ENCODE results near the gene ADCY3. TPM values are rescaled to one million over a fixed set of nuclear protein-coding genes. Genes with fewer than 3 reads are reported as not detected.

The ADCY3 gene
- polyA plus RNA-seq, 1 of the 3 experiments (the other 2 are of a cell fraction), result 53.9 TPM

DNA sequence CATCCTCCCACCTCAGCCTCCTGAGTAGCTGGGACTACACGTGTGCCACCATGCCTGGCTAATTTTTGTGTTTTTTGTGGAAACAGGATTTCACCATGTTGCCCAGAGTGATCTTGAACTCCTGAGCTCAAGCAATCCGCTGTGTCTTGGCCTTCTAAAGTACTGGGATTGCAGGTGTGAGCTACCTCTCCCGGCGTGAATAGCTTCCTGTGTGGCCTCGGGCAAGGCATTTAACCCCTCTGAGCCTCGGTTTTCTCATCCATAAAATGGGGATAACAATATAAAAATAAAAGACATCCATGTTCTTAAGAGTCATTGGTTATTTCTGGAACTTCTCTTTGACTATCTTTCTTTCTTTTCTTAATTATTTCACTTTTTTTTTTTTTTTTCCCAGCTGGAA, 19.3 kb upstream of the ADCY3 start:
- peaks cover 0 to 4% of the 10 kb centered on the region in 2 experiments for H3K36me3 ChIP-seq (replicated peaks in 1 of 2; ENCODE audit: control insufficient read depth in 1 of 2, insufficient read depth in 2 of 2, low read length in 1 of 2)
- H4K20me1 ChIP-seq (ENCODE audit: insufficient read depth), result no peaks in the 10 kb centered on the region
- POLR2A ChIA-PET, result interaction anchor here (0.5 to 0.9 kb wide), 2 partner anchors 9 to 583 kb away, joined by 3 to 4 read pairs; no protein-coding TSS in a partner anchor
- no peak for DNase-seq
- H3K27me3 ChIP-seq (ENCODE audit: insufficient read depth), result no peaks in the 10 kb centered on the region
- no peaks in the 10 kb centered on the region for H3K9me2 ChIP-seq
- no peaks in the 10 kb centered on the region for H3K9me3 ChIP-seq
- no peak overlapping the region for H3K4me2 ChIP-seq
- H3F3A ChIP-seq (replicated peaks; ENCODE audit: insufficient read depth), result no peaks in the 10 kb centered on the region
- no peak overlapping the region for H3K9ac ChIP-seq
- CTCF ChIA-PET, result interaction anchor here (1.2 to 1.3 kb wide), 2 partner anchors 18 to 530 kb away, joined by 3 to 4 read pairs; no protein-coding TSS in a partner anchor
- no peaks in the 10 kb centered on the region for H3K79me2 ChIP-seq (ENCODE audit: insufficient read depth)
- H3K4me1 ChIP-seq (ENCODE audit: control insufficient read depth in 1 of 2, insufficient read depth in 2 of 2, low read depth in 1 of 2, low read length in 1 of 2), result no peaks in the 10 kb centered on the region
- no peak overlapping the region for H3K4me3 ChIP-seq (ENCODE audit: low read depth in 2 of 2, low read length in 1 of 2)
- TF ChIP-seq SIN3A (IDR thresholded peaks at IDR 0.05; ENCODE audit: borderline replicate concordance, low read depth, low read length) (no peak), RAD21 (IDR thresholded peaks at IDR 0.05; ENCODE audit: low read length) (no peak), SMC3 (IDR thresholded peaks at IDR 0.05; ENCODE audit: low read depth, low read length) (no peak), POLR2AphosphoS5 (IDR thresholded peaks at IDR 0.05; ENCODE audit: low read depth, low read length) (no peak), ELF1 (IDR thresholded peaks at IDR 0.05) (no peak), MXI1 (IDR thresholded peaks at IDR 0.05; ENCODE audit: low read depth, low read length) (no peak), GATA2 (CRISPR knock-in tag; IDR thresholded peaks at IDR 0.05) (no peak), NFIC (IDR thresholded peaks at IDR 0.05; ENCODE audit: borderline replicate concordance) (no peak), TEAD4 (IDR thresholded peaks at IDR 0.05; ENCODE audit: borderline replicate concordance, insufficient read depth) (no peak), TAF1 (IDR thresholded peaks at IDR 0.05; ENCODE audit: borderline replicate concordance, low read depth, low read length) (no peak), EP300 (IDR thresholded peaks at IDR 0.05; ENCODE audit: borderline replicate concordance in 1 of 2, low read depth in 1 of 2, low read length in 1 of 2) (no peak), EZH2phosphoT487 (IDR thresholded peaks at IDR 0.05; ENCODE audit: borderline replicate concordance, low read depth) (no peak), YY1 (IDR thresholded peaks at IDR 0.05; ENCODE audit: low read depth) (no peak)
- TF ChIP-seq, protein P1, sequence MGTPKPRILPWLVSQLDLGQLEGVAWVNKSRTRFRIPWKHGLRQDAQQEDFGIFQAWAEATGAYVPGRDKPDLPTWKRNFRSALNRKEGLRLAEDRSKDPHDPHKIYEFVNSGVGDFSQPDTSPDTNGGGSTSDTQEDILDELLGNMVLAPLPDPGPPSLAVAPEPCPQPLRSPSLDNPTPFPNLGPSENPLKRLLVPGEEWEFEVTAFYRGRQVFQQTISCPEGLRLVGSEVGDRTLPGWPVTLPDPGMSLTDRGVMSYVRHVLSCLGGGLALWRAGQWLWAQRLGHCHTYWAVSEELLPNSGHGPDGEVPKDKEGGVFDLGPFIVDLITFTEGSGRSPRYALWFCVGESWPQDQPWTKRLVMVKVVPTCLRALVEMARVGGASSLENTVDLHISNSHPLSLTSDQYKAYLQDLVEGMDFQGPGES (IDR thresholded peaks at IDR 0.05; ENCODE audit: low read depth, low read length), result no peak
- TF ChIP-seq, protein P2, sequence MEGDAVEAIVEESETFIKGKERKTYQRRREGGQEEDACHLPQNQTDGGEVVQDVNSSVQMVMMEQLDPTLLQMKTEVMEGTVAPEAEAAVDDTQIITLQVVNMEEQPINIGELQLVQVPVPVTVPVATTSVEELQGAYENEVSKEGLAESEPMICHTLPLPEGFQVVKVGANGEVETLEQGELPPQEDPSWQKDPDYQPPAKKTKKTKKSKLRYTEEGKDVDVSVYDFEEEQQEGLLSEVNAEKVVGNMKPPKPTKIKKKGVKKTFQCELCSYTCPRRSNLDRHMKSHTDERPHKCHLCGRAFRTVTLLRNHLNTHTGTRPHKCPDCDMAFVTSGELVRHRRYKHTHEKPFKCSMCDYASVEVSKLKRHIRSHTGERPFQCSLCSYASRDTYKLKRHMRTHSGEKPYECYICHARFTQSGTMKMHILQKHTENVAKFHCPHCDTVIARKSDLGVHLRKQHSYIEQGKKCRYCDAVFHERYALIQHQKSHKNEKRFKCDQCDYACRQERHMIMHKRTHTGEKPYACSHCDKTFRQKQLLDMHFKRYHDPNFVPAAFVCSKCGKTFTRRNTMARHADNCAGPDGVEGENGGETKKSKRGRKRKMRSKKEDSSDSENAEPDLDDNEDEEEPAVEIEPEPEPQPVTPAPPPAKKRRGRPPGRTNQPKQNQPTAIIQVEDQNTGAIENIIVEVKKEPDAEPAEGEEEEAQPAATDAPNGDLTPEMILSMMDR (IDR thresholded peaks at IDR 0.05), result no peak
- TF ChIP-seq, protein P3, sequence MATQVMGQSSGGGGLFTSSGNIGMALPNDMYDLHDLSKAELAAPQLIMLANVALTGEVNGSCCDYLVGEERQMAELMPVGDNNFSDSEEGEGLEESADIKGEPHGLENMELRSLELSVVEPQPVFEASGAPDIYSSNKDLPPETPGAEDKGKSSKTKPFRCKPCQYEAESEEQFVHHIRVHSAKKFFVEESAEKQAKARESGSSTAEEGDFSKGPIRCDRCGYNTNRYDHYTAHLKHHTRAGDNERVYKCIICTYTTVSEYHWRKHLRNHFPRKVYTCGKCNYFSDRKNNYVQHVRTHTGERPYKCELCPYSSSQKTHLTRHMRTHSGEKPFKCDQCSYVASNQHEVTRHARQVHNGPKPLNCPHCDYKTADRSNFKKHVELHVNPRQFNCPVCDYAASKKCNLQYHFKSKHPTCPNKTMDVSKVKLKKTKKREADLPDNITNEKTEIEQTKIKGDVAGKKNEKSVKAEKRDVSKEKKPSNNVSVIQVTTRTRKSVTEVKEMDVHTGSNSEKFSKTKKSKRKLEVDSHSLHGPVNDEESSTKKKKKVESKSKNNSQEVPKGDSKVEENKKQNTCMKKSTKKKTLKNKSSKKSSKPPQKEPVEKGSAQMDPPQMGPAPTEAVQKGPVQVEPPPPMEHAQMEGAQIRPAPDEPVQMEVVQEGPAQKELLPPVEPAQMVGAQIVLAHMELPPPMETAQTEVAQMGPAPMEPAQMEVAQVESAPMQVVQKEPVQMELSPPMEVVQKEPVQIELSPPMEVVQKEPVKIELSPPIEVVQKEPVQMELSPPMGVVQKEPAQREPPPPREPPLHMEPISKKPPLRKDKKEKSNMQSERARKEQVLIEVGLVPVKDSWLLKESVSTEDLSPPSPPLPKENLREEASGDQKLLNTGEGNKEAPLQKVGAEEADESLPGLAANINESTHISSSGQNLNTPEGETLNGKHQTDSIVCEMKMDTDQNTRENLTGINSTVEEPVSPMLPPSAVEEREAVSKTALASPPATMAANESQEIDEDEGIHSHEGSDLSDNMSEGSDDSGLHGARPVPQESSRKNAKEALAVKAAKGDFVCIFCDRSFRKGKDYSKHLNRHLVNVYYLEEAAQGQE (IDR thresholded peaks at IDR 0.05; ENCODE audit: low read depth, low read length), result no peak
- TF ChIP-seq, protein P4, sequence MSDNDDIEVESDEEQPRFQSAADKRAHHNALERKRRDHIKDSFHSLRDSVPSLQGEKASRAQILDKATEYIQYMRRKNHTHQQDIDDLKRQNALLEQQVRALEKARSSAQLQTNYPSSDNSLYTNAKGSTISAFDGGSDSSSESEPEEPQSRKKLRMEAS (IDR thresholded peaks at IDR 0.05; ENCODE audit: low read depth), result no peak
- TF ChIP-seq, protein P5, sequence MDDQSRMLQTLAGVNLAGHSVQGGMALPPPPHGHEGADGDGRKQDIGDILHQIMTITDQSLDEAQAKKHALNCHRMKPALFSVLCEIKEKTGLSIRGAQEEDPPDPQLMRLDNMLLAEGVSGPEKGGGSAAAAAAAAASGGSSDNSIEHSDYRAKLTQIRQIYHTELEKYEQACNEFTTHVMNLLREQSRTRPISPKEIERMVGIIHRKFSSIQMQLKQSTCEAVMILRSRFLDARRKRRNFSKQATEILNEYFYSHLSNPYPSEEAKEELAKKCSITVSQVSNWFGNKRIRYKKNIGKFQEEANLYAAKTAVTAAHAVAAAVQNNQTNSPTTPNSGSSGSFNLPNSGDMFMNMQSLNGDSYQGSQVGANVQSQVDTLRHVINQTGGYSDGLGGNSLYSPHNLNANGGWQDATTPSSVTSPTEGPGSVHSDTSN (IDR thresholded peaks at IDR 0.05), result no peak
- no peak overlapping the region for H3K27ac ChIP-seq (ENCODE audit: low read depth in 2 of 2, low read length in 1 of 2)
- H2AFZ ChIP-seq (ENCODE audit: low read depth), result no peak overlapping the region
- WGBS (ENCODE audit: low lambda C conversion rate), result 78% methylated on average over 6 of the region's 6 CpGs
